NCI-H1436 treated with DMSO at 0.1 percent for 48 hours (cell line): ENCODE results near the gene GNPTG.

Source experiments
- DNase-seq: peaks from one replicate; lab custom pipeline; 2025; lab: John Stamatoyannopoulos, UW

The GNPTG gene

DNA sequence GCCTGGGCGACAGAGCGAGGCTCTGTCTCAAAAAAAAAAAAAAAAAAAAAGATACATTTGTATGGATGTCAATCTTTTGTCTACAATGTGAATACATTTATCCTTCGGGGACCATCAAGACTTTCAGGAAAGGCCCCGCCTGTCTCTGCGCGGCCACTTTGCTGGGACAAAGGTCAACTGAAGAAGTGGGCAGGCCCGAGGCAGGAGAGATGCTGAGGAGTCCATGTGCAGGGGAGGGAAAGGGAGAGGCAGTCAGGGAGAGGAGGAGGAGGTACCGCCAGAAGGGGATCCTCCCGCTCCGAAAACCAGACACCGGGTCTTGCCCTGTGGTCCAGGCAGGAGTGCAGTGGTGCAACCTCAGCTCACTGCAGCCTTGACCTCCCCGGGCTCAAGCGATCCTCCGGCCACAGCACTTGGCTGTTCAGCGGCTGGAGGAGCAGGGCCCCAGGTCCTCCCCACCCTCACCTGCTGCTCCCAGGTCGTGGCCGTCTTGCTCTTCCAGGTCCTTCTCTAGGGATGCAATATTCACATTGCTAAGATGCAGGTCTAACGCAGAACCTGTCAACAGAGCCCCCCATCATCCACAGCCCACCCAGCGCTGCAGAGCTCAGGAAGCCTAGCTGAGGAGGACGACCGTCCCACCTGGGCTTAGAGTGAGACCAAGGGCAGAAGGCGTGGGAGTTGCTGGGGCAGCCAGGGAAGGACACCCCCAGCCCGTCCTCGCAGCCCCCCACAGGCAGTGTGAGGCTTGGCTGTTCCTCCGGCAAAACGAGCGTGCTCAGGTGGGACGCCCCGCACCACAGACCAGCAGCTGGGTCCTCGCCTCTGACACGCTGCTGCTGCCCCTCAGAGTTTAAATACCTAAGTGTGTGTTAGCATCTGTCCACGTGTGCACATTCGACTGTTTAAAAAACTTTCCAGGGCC, 19.6 kb downstream of the GNPTG start:
- no peak for DNase-seq

DNA sequence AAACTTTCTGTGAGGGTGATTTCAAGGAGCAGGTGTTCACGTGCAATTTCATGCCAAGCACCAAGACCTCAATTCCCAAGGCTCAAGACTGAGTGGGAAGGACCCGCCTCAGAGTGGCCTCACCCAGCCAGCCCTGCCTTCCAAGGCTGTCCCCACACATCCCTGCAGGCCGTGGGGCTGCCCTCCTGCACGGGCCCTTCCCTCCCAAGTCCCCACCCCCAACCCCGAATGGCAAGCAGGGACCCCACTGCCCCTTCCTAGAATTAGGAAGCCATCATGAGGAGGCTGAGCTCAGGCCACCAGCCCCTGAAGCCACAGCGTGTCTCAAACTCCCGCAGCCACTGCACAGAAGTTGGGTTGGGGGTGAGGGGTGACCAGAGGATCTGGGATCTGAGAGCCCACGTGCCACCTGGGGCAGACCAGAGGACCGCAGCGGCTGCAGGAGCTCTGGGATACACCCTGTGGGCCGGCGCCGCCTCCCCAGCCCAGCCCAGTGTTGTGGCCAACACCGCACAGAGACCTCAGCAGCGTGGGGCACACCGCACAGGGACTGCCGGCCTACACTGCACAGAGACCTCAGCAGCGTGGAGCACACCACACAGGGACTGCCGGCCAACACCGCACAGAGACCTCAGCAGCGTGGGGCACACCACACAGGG, 20.7 kb downstream of the GNPTG start:
- no peak for DNase-seq

DNA sequence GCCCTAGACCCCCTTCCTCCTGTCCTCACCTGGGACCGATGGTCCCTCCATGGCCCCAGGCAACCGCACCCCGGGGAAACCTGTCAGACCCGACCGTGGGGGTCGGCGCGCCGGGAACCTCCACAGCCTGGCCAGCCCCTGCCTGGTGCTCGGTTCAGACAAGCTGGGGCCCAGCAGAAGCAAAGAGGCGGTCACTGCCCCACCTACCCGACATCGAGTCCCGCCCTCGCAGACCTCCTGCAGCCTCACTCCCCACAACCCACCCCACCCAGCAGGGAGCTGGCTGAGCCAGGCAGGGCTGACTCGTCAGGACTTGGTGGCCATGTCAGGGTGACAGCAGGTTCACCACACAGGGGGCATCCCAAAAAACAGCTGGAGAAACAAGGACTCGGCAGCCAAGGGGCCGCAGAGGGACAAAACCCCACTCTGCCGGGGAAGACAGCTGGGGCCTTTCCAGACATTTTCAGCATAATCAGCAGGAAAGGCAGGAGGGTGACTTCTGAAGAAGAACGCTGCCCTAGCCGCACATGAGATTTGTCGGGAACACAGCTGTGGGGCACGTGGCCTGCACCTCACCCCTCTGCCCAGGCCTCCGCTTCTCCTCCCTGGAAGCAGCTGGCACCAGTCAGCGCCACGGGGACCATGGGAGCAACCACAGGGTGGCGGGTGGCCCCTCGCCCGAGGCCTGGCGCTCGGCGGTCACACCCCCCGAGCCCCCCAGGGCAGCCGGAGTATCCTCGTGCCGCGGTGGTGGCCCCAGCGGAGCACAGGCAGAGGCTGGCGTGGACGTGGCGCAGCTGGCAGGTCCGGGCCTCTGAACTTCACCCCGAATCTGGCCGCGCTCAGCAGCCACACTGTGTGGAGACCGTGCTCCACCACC, 22.9 kb downstream of the GNPTG start:
- no peak for DNase-seq

DNA sequence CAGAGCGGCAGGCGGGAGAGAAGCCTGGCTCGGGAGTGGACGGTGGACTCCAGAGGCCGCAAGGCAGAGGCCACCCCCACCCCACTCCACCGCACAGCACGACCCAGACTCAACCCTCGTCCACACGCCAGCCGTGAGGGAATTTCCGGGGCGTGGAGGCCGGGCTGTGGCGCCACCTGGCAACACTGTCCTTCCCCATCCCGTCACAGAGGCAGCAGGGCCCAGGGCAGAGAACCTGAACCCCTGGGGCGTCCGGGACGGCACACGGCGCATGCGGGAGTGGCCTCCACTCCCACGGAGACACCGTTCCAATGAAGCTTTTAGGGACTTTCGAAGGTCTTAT, 23.5 kb downstream of the GNPTG start:
- DNase-seq, result no peak

DNA sequence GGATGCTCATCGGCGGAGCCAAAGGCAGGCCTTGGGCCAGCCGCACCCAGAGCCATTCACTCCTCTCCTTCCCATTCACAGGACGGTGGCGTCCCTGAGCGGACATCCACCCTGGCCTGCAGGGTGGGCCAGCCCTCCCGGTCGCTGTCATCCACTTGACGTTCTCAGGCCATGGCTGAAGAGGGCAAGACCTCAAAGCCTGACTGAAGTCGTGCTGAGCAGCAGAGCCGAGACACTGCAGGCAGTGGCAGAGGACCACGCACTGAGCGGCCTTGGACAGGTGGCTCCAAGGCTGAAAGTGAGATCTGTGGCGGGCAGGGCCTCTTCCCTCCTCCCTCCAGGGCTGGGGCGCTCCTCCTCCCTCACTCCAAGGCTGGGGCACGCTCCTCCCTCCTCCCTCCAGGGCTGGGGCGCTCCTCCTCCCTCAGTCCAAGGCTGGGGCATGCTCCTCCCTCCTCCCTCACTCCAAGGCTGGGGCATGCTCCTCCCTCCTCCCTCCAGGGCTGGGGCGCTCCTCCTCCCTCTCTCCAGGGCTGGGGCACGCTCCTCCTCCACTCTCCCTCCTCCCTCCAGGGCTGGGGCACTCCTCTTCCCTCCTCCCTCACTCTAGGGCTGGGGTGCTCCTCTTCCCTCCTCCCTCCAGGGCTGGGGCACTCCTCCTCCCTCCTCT, 24.1 kb downstream of the GNPTG start:
- DNase-seq, result no peak

DNA sequence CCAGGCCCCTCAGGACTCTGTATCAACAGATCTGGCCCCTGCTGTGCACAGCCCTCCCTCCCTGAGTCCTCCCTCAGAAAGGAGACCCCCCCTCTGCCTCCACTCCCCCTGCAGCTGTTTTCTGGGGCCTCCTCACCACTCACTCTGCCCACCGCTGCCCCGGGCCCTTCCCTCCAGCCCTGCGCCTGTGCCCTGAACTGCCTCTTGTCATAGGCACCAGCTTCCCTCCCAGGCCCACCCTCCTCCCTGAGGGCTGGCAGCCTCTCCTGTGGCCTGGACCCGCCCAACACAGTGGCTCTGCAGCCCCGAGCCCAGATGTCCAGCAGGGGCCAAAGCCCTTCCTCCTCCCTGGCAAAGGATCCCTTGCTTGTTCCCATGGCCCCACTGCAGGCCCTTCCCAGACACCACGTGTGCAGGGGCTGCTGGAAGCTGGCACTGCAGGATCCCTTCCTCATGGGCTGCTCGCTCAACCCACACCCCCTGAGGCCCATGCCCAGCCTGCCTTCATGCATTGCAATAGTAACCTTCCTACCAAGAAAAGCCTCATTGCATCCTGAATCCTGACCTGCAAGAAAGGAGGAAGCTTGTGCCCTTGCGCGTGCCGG, 25.8 kb downstream of the GNPTG start:
- DNase-seq, result no peak

DNA sequence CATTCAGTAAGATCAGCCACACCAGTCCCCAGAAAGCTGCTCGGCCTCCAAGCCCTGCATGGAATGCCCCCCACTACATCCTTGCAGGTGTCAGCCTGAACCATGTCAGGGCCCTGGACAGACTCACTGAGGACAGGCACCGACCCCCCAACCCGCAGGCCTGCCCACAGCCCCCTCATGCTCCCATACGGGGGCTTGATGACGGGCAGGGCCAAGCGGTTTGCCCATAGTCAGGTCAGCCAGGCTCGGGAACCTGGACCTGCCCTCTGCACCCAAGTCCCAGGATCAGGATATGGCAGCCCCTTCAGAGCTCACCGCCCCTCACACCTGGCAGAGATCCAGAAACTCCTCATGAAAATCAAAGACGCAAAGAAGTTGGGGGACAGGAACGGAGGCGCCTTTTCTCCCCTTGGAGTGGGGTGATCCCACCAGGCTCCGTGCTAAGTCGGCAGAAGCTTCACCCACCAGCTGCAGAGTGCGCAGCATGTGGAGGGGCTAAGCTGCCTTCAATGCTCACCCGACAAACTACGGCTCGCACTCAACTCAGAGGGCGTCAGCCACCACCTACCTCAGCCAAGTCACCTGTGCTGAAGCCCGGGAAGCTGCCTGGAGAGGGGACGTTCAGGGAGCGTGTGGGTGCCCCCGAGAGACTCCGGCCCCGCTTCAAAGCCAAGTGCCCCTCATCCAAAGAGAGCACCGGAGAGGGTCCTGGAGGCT, 26.5 kb downstream of the GNPTG start:
- DNase-seq, result no peak

DNA sequence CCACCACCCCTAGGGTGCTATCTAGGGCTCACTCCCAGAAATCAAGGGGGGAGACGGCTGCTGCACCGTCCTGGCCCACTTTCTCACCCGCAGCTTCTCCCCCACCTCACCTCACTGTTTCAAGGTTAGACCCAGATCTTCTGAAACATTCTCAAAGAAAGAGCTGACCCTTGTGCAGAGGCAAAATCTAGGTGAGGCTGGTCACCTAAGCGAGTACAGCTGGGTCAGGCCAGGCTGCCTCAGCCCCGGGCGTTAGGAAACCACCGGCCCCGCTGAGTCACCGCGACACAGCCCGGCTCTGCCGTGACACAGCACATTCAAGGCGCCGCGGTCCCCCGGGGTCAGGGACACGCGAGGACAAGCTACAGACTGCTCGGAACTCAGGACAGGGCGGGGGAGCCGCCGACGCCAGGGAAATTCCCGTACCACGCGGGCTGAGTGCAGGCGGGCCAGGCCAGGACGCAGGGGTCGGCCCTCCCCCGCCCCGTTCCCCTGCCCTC, 27.1 kb downstream of the GNPTG start:
- DNase-seq, result no peak

DNA sequence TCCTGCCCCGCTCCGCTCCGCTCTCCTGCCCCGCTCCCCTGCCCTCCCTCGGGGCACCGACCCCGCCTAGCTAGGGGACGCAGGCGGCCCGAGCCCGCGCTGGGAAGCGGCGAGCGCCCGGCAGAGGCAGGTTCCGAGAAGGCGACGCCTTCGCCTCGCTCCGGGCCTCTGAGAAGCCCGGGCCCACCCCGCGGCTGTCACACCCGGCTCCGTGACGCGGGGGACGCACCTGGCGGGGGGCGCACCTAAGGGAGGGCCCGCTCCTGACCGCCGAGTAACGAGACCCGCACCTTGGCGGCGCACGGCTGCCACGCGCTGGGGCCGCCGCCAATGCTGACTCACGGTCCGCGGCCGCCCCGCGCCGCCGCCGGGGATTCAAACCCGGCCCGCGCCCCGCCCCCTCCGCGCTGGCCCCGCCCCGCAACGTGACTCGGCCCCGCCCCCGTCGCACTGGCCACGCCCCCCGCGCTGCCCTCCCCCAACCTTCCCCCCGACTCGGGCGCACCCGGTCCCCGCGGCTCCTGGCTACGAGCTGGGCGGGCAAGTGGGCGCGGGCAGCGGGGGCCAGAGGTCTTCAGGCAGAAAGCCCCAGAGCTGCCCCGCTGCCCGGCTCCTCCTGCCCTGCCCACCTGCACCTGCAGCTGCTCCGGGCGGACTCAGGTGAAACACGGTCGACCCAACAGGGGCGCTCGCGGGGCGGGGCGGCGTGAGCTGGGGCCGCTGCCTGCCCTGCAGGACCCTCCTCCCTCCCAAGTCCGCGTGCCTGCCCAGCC, 27.8 kb downstream of the GNPTG start:
- DNase-seq, result no peak

DNA sequence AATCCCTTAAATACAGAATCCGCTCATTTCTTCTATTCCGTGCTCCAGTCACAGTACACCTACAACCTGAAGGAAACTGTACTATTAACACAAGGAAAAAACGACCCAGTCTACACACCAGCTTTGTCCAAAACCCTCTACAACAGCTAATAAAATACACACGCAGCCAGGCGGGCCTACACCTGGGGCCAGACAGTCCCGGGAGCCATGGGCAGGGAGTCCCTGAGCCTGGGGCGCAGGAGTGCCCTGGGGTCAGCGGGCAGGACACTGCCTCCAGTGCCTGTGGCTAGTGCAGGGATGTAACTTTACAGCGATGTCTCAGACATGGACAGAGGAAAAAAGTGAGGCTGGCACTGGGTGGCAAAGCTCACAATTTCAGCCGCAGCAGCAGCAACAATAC, 28.5 kb downstream of the GNPTG start:
- no peak for DNase-seq

DNA sequence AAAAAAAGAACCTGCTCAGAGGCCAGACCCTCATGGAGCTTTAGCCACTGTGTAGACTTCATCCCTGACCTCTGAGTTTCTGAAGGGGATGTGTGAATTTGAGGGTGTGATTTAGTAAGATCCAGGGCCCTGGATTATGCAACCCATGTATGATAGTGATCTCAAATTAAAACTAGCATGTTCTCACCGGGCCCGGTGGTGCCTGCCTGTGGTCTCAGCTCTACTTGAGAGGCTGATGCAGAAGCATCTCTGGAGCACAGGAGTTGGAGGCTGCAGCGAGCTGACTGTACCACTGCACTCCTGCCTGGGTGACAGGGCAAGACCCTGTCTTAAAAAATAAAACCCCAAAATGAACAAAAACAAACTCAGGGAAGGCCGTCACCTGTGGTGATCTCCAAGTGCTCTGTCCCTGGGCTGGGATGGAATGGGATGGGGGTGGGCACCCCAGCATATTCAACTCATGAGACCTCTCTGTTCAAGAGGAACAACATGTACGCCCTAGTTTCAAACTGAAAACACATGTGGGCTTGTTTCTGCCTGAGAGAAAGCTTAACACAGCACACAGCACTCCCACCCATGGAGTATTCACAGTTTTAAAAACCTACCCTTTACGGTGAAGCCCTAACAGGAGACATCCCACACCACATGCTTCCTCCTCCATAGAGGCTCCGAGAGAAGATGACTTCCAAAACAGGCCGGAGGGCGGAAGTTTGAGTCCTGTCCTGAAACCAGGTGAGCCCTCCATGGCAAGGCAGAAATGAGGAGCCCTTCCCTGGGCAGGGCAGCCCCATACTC, 30.1 kb downstream of the GNPTG start:
- DNase-seq, result no peak

DNA sequence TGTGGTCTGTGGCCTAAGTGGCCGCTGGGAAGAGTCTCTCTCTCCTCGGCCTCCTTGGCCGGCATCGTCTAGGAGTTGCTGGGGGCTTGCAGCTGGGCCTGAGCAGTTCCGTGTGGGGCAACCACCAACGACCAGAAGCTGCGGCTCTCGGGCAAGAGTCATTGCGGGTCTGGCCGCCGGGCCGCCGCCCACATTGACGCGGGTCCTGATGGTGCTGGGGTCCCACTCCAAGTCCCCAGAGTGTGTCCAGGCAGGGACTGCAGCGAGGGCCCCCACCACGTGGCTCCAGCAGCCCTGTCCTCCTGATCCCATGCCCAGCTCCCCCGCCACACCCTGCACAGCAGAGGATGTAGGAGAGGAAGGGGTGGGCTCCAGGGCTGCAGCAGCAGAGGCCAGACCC, 31.8 kb downstream of the GNPTG start:
- no peak for DNase-seq

DNA sequence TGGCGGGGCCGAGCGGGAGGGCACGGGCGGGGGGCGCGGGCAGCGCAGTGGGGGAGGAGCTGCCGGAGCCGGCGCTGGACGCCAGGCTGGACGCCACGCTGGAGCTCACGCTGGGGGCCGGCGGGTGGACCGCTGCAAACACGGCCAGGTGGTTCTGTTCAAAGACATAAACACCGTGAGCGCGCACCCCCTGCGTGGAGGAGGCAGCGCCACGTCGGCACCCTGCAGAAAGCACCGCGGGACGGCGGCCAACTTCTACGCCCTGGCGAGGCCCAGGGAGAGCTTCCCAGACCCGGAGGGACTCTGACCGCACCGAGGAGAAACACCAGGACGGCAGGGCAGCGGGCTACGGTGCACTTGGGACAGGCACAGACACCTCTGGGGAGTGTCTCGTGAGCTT, 33.5 kb downstream of the GNPTG start:
- no peak for DNase-seq

DNA sequence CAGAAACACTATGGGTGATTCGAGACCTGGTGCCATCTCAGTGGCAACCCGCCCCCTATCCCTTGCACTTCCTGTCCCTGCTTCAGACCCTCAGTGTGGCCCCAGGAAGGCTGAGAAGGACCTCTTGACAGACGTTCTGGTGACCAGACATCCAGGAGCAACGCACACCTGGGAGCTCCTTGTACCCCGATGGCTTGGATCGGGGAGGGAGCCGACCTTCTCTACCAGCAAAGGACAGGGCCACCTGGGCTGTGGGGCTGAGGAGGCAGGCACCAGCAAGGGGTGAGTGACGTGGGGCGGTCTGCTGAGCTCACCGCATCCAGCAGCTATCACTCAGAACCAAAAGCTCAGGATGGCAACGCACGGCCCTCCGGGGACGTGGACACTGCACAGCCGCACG, 35.6 kb downstream of the GNPTG start:
- DNase-seq, result no peak

DNA sequence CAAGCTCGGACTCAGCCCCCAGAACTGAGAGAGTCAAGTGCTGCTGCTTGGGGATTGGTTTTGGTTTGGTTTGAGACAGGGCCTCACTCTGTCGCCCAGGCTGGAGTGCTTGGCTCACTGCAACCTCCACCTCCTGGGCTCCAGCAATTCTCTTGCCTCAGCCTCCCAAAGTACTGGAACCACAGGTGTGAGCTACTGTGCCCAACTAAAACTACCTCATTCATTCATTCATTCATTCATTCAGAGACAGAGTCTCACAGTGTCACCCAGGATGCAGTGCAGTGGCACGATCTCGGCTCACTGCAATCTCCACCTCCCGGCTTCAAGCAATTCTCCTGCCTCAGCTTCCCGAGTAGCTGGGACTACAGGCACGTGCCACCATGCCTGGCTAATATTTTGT, 38.0 kb downstream of the GNPTG start:
- DNase-seq, result no peak

DNA sequence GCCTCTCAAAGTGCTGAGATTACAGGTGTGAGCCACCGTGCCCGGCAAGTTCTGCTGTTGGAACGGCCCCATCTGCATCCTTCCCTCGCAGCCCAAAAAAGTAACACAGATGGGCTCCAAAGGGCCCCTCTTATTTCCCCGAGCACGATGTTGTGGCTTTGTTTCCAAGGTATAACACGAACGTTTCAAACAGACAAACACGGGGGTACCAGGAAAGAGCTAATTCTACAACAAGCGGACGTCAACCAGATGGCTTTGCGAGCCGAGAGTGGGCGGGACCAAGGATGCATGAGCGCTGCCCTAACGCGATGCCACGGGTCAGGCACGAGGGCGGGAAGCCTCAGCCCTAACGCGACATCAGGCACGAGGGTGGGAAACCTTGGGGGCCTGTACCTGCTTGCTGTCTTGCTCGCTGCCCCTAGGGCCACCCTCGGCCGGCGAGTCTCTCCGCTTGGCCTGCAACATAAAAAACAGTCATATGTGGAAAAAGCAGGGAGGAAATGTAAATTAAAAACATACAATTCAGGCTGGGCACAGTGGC, 38.6 kb downstream of the GNPTG start:
- no peak for DNase-seq

DNA sequence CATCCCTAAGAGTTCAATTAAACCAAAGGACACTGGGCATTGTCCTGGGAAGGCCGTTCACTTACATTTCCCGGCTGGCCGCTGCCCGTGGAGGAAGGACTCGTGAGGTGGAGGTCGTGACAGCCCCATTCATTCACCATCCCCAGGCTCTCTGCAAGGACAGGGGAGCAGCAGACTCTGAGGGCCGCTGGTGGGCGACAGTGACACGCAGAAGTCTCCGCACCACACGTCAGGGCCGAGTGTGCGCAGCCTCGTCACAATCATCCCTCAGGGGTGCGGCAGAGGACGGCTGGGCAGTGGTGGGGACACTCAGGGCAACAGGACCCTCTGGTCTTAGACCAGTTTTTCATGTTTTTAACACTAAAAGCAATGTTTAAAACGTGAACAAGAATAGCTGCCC, 41.1 kb downstream of the GNPTG start:
- DNase-seq, result no peak

DNA sequence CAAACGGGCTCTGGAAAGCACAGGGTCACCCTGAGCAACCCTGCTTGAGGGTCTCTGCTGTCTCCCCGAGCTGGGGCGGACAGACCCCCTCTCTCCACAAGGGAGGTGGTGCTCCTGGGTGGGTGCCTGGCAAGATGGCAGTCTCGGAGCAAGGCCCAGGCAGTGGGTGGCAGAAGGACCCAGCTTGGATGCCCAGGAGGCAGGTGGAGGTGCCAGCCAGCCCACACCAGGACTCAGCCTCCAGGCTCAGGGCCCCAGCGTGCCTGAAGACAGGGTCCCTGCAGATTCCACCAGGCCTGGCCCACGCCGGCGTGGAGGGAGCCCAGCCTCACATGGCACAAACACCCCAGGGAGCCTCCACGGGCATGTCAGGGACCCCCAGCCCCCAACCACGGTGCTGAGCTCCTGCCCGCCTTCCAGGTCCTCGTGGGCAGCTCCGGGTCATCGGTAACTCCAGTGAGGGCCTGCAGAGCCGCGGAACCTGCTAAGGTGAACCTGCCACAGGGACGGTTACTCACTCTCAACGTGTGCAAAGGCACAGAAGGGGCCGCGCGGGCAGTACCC, 42.0 kb downstream of the GNPTG start:
- DNase-seq, result no peak
